Stimulated activated CD8-positive, alpha-beta memory T cell treated with anti-CD3 and anti-CD28 coated beads, Interleukin-15, amount 100 ng/mL, for 24 hours (primary cell): ENCODE results near the gene CEBPB.
"Not testable (repeated sequence)": the region's sequence is repeated elsewhere in the genome, so short reads cannot be mapped to it uniquely, and the experiment has no call there.

Experiments
- DNase-seq: peaks from one replicate; pipeline ENCODE4 v3.0.0-alpha.2; 2020; ENCODE audit warnings: low read depth

Gene CEBPB

GRCh38 chr20:50193836-50194421, 3.3 kb downstream of the CEBPB start:
- DNase-seq: no peak

GRCh38 chr20:50194422-50194830, 3.8 kb downstream of the CEBPB start:
- no peak for DNase-seq

GRCh38 chr20:50194831-50195523, 4.3 kb downstream of the CEBPB start:
- DNase-seq: no peak

- DNase-seq: no peak
These were observed 5.0 kb downstream of the CEBPB start for GRCh38 chr20:50195524-50196120.

GRCh38 chr20:50196248-50196647, 5.6 kb downstream of the CEBPB start:
- no peak for DNase-seq

- DNase-seq: no peak
These were observed 6.3 kb downstream of the CEBPB start for GRCh38 chr20:50196896-50197295.

- no peak for DNase-seq
These were observed 7.0 kb downstream of the CEBPB start for GRCh38 chr20:50197463-50198179.

GRCh38 chr20:50198180-50198666, 7.6 kb downstream of the CEBPB start:
- no peak for DNase-seq

- no peak for DNase-seq
These were observed 8.1 kb downstream of the CEBPB start for GRCh38 chr20:50198716-50199115.

GRCh38 chr20:50199703-50200102, 9.1 kb downstream of the CEBPB start:
- DNase-seq: no peak

GRCh38 chr20:50200482-50201104, 10.0 kb downstream of the CEBPB start:
- DNase-seq: no peak

GRCh38 chr20:50201710-50202109, 11.1 kb downstream of the CEBPB start:
- not testable (repeated sequence) for DNase-seq

- no peak for DNase-seq
These were observed 12.0 kb downstream of the CEBPB start for GRCh38 chr20:50202677-50203076.

- no peak for DNase-seq
These were observed 13.6 kb downstream of the CEBPB start for GRCh38 chr20:50203951-50204937.

GRCh38 chr20:50207026-50207425, 16.4 kb downstream of the CEBPB start:
- no peak for DNase-seq

- no peak for DNase-seq
These were observed 17.5 kb downstream of the CEBPB start for GRCh38 chr20:50208085-50208491.

GRCh38 chr20:50208815-50209214, 18.2 kb downstream of the CEBPB start:
- not testable (repeated sequence) for DNase-seq

- no peak for DNase-seq
These were observed 19.5 kb downstream of the CEBPB start for GRCh38 chr20:50210066-50210619.

- DNase-seq: no peak
These were observed 20.5 kb downstream of the CEBPB start for GRCh38 chr20:50211091-50211490.

- no peak for DNase-seq
These were observed 23.0 kb downstream of the CEBPB start for GRCh38 chr20:50213531-50214106.
